ENCODE results near the gene GSTM1. TPM values are rescaled to one million over a fixed set of nuclear protein-coding genes. Genes with fewer than 3 reads are reported as not detected.

The GSTM1 gene
- total and polyA plus RNA-seq, 10 donors: 0.47 to 98.6 (median 65.0) TPM; not detected in 3

DNA sequence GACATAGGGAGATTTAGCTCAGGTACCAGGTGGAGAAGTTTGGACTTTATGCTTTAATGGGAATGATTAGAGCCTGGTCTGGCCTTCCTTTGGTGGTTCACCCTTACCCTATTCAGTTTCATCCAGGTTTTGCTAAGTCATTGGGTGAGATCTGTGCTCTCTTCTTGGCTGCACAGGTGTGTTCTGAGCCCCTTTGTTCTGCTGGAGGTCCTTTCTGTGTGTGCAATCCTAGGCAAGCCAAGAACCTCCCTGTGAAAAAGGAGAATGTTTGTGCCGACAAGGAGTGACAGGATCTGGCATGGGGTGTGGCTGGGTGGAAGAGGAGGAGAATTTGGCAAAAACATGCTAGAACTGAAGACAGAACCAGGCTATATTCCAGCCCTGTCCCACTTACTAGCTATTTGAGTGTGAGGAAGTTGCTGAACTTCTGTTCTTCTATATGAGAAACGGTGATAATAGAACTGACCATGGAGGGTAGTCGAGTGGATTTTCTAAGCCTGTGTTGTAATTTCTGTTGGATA lies 29.0 kb downstream of the GSTM1 start:
- TF ChIP-seq, protein P1, sequence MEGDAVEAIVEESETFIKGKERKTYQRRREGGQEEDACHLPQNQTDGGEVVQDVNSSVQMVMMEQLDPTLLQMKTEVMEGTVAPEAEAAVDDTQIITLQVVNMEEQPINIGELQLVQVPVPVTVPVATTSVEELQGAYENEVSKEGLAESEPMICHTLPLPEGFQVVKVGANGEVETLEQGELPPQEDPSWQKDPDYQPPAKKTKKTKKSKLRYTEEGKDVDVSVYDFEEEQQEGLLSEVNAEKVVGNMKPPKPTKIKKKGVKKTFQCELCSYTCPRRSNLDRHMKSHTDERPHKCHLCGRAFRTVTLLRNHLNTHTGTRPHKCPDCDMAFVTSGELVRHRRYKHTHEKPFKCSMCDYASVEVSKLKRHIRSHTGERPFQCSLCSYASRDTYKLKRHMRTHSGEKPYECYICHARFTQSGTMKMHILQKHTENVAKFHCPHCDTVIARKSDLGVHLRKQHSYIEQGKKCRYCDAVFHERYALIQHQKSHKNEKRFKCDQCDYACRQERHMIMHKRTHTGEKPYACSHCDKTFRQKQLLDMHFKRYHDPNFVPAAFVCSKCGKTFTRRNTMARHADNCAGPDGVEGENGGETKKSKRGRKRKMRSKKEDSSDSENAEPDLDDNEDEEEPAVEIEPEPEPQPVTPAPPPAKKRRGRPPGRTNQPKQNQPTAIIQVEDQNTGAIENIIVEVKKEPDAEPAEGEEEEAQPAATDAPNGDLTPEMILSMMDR (IDR thresholded peaks at IDR 0.05 in 8 of 11, conservative IDR thresholded peaks at IDR 0.05 in 3 of 11): no peak
- TF ChIP-seq POLR2AphosphoS5 (IDR thresholded peaks at IDR 0.05): no peak
- no peak for TF ChIP-seq POLR2A (IDR thresholded peaks at IDR 0.05)
- Histone ChIP-seq H3K27me3 (replicated peaks in 1 of 7) (peaks cover 0 to 10% (median 0%) of the 10 kb centered on the region in 7 donors), H3K27ac (no peak overlapping the region), H3K4me3 (no peak overlapping the region), H3K36me3 (no peaks in the 10 kb centered on the region), H3K4me1 (no peaks in the 10 kb centered on the region), H3K9me3 (no peaks in the 10 kb centered on the region)
- intact Hi-C loops (cut with DNase I; ENCODE audit: low total_unique reads): no loop called here
- 64 to 90% (median 69%) methylated on average over 3 of the region's 3 CpGs for WGBS, 5 donors
- DNase-seq: no peak

DNA sequence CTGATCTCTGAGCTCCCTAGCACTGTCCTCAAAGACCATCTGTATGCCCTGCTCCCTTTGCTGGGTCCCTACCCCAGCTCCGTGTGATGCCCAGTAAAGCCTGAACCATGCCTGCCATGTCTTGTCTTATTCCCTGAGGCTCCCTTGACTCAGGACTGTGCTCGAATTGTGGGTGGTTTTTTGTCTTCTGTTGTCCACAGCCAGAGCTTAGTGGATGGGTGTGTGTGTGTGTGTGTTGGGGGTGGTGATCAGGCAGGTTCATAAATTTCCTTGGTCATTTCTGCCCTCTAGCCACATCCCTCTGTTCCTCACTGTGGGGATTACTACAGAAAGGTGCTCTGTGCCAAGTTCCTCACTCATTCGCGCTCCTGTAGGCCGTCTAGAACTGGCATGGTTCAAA lies 30.1 kb downstream of the GSTM1 start:
- DNase-seq: no peak
- no peak overlapping the region for H3K27ac ChIP-seq
- intact Hi-C loops (cut with DNase I; ENCODE audit: low total_unique reads): no loop called here
- H3K9me3 ChIP-seq: no peaks in the 10 kb centered on the region
- WGBS, 5 donors: 84 to 96% (median 87%) methylated on average over 5 of the region's 5 CpGs
- no peaks in the 10 kb centered on the region for H3K36me3 ChIP-seq
- no peak for TF ChIP-seq POLR2AphosphoS5 (IDR thresholded peaks at IDR 0.05)
- no peak for TF ChIP-seq POLR2A (IDR thresholded peaks at IDR 0.05)
- TF ChIP-seq, protein P1 (IDR thresholded peaks at IDR 0.05 in 8 of 11, conservative IDR thresholded peaks at IDR 0.05 in 3 of 11): no peak
- H3K4me3 ChIP-seq: no peak overlapping the region
- H3K4me1 ChIP-seq: no peaks in the 10 kb centered on the region
- H3K27me3 ChIP-seq (replicated peaks in 1 of 7): peaks cover 0 to under 1% (median 0%) of the 10 kb centered on the region in 7 donors

DNA sequence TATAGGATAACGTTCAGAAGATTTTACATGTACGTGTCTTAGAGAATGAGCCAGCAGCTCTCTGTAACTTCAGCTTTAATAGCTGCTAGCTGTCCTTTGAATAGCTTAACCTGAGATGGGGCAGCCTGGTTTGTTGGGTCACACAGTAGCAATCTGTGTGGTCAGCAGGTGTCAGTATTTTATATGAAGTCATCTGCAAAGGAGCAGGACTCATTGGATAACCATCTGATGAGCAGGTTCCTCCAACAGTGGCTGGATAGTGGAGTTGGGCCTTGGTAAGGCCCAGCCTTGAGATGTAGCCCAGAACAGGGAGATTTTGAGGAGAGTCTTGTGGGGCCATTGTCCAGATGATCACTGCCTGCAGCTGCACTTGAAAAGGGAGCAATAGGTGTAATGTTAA lies 30.9 kb downstream of the GSTM1 start:
- Histone ChIP-seq H3K27ac (no peak overlapping the region), H3K27me3 (replicated peaks in 1 of 7) (no peaks in the 10 kb centered on the region), H3K36me3 (no peaks in the 10 kb centered on the region), H3K4me1 (no peaks in the 10 kb centered on the region), H3K4me3 (no peak overlapping the region), H3K9me3 (no peaks in the 10 kb centered on the region)
- intact Hi-C loops (cut with DNase I; ENCODE audit: low total_unique reads): no loop called here
- TF ChIP-seq POLR2A (IDR thresholded peaks at IDR 0.05) (no peak), POLR2AphosphoS5 (IDR thresholded peaks at IDR 0.05) (no peak)
- TF ChIP-seq, protein P1 (IDR thresholded peaks at IDR 0.05 in 8 of 11, conservative IDR thresholded peaks at IDR 0.05 in 3 of 11): no peak
- 85 to 96% (median 91%) methylated on average over 2 of the region's 2 CpGs for WGBS, 5 donors
- no peak for DNase-seq

DNA sequence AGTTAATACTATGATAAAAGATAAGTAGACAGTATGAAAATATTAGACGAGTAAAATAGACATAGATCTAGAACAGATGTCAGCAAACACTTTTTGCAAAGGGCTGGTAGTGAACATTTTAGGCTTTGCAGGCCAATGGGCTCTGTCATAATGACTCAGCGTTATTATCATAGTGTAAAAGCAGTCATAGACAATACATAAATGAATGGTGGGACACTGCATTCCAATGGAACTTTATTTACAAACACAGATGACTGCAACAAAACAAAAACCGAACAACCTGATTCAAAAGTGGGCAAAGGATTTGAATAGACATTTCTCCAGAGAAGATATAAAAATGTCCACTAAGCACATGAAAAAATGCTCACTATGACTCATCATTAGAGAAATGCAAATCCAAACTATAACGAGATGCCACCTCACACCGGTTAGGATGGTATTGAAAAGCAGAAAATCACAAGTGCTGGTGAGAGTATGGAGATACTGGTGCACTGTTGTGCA lies 31.8 kb downstream of the GSTM1 start:
- Histone ChIP-seq H3K9me3 (no peaks in the 10 kb centered on the region), H3K4me3 (no peak overlapping the region), H3K27me3 (replicated peaks in 1 of 7) (no peaks in the 10 kb centered on the region), H3K27ac (no peak overlapping the region), H3K4me1 (no peaks in the 10 kb centered on the region), H3K36me3 (no peaks in the 10 kb centered on the region)
- 61 to 75% (median 69%) methylated on average over 5 of the region's 5 CpGs for WGBS, 5 donors
- DNase-seq: no peak
- intact Hi-C loops (cut with DNase I; ENCODE audit: low total_unique reads): no loop called here
- TF ChIP-seq, protein P1 (IDR thresholded peaks at IDR 0.05 in 8 of 11, conservative IDR thresholded peaks at IDR 0.05 in 3 of 11): no peak
- no peak for TF ChIP-seq POLR2AphosphoS5 (IDR thresholded peaks at IDR 0.05)
- no peak for TF ChIP-seq POLR2A (IDR thresholded peaks at IDR 0.05)
